GM19468 (cell line): ENCODE data around the gene DIABLO.
"Not testable (repeated sequence)": the region's sequence is repeated elsewhere in the genome, so short reads cannot be mapped to it uniquely, and the experiment has no call there.

Experiments used
- ATAC-seq: cut with Tn5 transposase; IDR thresholded peaks from one replicate; pipeline ENCODE4 v1.9.1; 2021; ENCODE audit warnings: mild to moderate bottlenecking, moderate library complexity, moderate number of reproducible peaks; ENCODE audit not compliant: unreplicated experiment; ENCODE audit errors: extremely low read depth

Gene DIABLO

GRCh38 chr12:122215771-122216170 lies 10.1 kb downstream of the DIABLO start:
- ATAC-seq: no peak

GRCh38 chr12:122208073-122208820 lies 17.6 kb downstream of the DIABLO start:
- ATAC-seq: no peak

GRCh38 chr12:122207391-122207790 lies 18.5 kb downstream of the DIABLO start:
- no peak for ATAC-seq

GRCh38 chr12:122206976-122207375 lies 18.9 kb downstream of the DIABLO start:
- no peak for ATAC-seq

GRCh38 chr12:122206111-122206881 lies 19.6 kb downstream of the DIABLO start:
- no peak for ATAC-seq

- no peak for ATAC-seq
These were observed 20.6 kb downstream of the DIABLO start for GRCh38 chr12:122205053-122205925.

- ATAC-seq: no peak
These were observed 21.4 kb downstream of the DIABLO start for GRCh38 chr12:122204167-122205052.

GRCh38 chr12:122203301-122204166 lies 22.3 kb downstream of the DIABLO start, which contains the start of gene B3GNT4:
Gene B3GNT4 (plus strand): TSS chr12:122203709. CDS start chr12:122204619, 910 bp downstream.
- ATAC-seq: no peak

- ATAC-seq: not testable (repeated sequence)
These were observed 23.0 kb downstream of the DIABLO start for GRCh38 chr12:122202811-122203210.

- no peak for ATAC-seq
These were observed 23.8 kb downstream of the DIABLO start for GRCh38 chr12:122202017-122202416.

GRCh38 chr12:122201381-122201780 lies 24.5 kb downstream of the DIABLO start:
- no peak for ATAC-seq

GRCh38 chr12:122200541-122201175 lies 25.2 kb downstream of the DIABLO start:
- no peak for ATAC-seq

- ATAC-seq: no peak
These were observed 26.1 kb downstream of the DIABLO start for GRCh38 chr12:122199484-122200355.

- ATAC-seq: no peak
These were observed 28.3 kb downstream of the DIABLO start for GRCh38 chr12:122197612-122197966.

- no peak for ATAC-seq
These were observed 30.4 kb downstream of the DIABLO start for GRCh38 chr12:122195405-122195804.

- no peak for ATAC-seq
These were observed 31.0 kb downstream of the DIABLO start for GRCh38 chr12:122194804-122195203.

- no peak for ATAC-seq
These were observed 33.4 kb downstream of the DIABLO start for GRCh38 chr12:122192441-122192840.
